GM12892 (cell line): ENCODE data around the gene MAGEE1. TPM values are rescaled to one million over a fixed set of nuclear protein-coding genes. Genes with fewer than 3 reads are reported as not detected.

Source experiments
- DNase-seq: peaks from one replicate; pipeline ENCODE4 v3.0.0; 2011; ENCODE audit not compliant: insufficient read length
- FAIRE-seq: peaks from 2 replicates; lab custom pipeline; 2011; peaks lifted over from hg19 to GRCh38; lab: Jason Lieb, UNC
- POLR2A ChIP-seq: IDR thresholded peaks from 2 replicates; pipeline ENCODE4 v1.6.1; 2011; ENCODE audit warnings: low read depth, low read length, control low read depth
- POLR2AphosphoS5 ChIP-seq: IDR thresholded peaks from 2 replicates; pipeline ENCODE4 v1.6.1; 2011; ENCODE audit warnings: low read depth, low read length, control low read depth
- TAF1 ChIP-seq: IDR thresholded peaks from 2 replicates; pipeline ENCODE4 v1.6.1; 2011; ENCODE audit warnings: low read depth, mild to moderate bottlenecking, control low read depth, low read length, borderline replicate concordance
- polyA plus RNA-seq: library from polyadenylated mRNA; unstranded; fragments of >200 nt; gene quantifications from one replicate; pipeline ENCODE4 v1.2.1, GENCODE V29; 2012; ENCODE audit warnings: missing spikeins, inconsistent platforms; ENCODE audit not compliant: missing spikeins

MAGEE1 gene
- 1.2 TPM for polyA plus RNA-seq

GRCh38 chrX:76427560-76428242, at the start of gene MAGEE1:
Gene MAGEE1, plus strand, starts transcription at chrX:76427710. Its CDS starts 221 bp downstream, at chrX:76427931.
- peak; percentile 74 for FAIRE-seq
- DNase-seq: peak; percentile 33
- TF ChIP-seq TAF1: 0 out of 2 replicates have a peak, but pooled peaks have one; percentile 25
- TF ChIP-seq POLR2A: no peak
- no peak for TF ChIP-seq POLR2AphosphoS5

GRCh38 chrX:76398970-76399369, 28.5 kb upstream of the MAGEE1 start:
- TF ChIP-seq POLR2A (no peak), TAF1 (no peak), POLR2AphosphoS5 (no peak)
- DNase-seq: no peak
- FAIRE-seq: no peak

GRCh38 chrX:76407795-76408194, 19.7 kb upstream of the MAGEE1 start:
- no peak for TF ChIP-seq POLR2AphosphoS5
- no peak for TF ChIP-seq POLR2A
- no peak for TF ChIP-seq TAF1
- DNase-seq: no peak
- no peak for FAIRE-seq

GRCh38 chrX:76420237-76420636, 7.3 kb upstream of the MAGEE1 start:
- FAIRE-seq (peak; percentile 14), DNase-seq (no peak)
- TF ChIP-seq POLR2A: no peak
- TF ChIP-seq POLR2AphosphoS5: no peak
- no peak for TF ChIP-seq TAF1

GRCh38 chrX:76428243-76429130, 977 bp downstream of the MAGEE1 start:
- DNase-seq: no peak

GRCh38 chrX:76433219-76433618, 5.7 kb downstream of the MAGEE1 start:
- FAIRE-seq (no peak), DNase-seq (no peak)
- TF ChIP-seq TAF1 (no peak), POLR2A (no peak), POLR2AphosphoS5 (no peak)

More at GRCh38 chrX:76428243-76429130, 977 bp downstream of the MAGEE1 start:
- TF ChIP-seq TAF1: no peak
- TF ChIP-seq POLR2A: no peak
- TF ChIP-seq POLR2AphosphoS5: no peak
- no peak for FAIRE-seq

- DNase-seq (no peak), FAIRE-seq (no peak)
- TF ChIP-seq TAF1 (no peak), POLR2AphosphoS5 (no peak), POLR2A (no peak)
Measured at GRCh38 chrX:76434103-76434741, 6.7 kb downstream of the MAGEE1 start.

GRCh38 chrX:76439188-76439587, 11.7 kb downstream of the MAGEE1 start:
- FAIRE-seq (no peak), DNase-seq (no peak)
- TF ChIP-seq POLR2A: no peak
- no peak for TF ChIP-seq TAF1
- no peak for TF ChIP-seq POLR2AphosphoS5

- FAIRE-seq (no peak), DNase-seq (no peak)
- no peak for TF ChIP-seq TAF1
- no peak for TF ChIP-seq POLR2AphosphoS5
- TF ChIP-seq POLR2A: no peak
Measured at GRCh38 chrX:76453737-76454406, 26.4 kb downstream of the MAGEE1 start.

- TF ChIP-seq POLR2A (no peak), TAF1 (no peak), POLR2AphosphoS5 (no peak)
- no peak for DNase-seq
Measured at GRCh38 chrX:76454456-76454927, 27.0 kb downstream of the MAGEE1 start.

GRCh38 chrX:76477353-76477752, 49.8 kb downstream of the MAGEE1 start:
- DNase-seq (no peak), FAIRE-seq (no peak)
- TF ChIP-seq POLR2A (no peak), POLR2AphosphoS5 (no peak), TAF1 (no peak)

More at GRCh38 chrX:76454456-76454927, 27.0 kb downstream of the MAGEE1 start:
- peak; percentile 62 for FAIRE-seq
